ENCODE data around the gene CMSS1.
"Not testable (repeated sequence)": the region's sequence is repeated elsewhere in the genome, so short reads cannot be mapped to it uniquely, and the experiment has no call there.

CMSS1 gene

GRCh38 chr3:100029689-100030088, 212.0 kb downstream of the CMSS1 start:
- DNase-seq, result no peak

GRCh38 chr3:100030346-100030745, 212.7 kb downstream of the CMSS1 start:
- no peak for DNase-seq

GRCh38 chr3:100030914-100031425, 213.3 kb downstream of the CMSS1 start:
- DNase-seq, result no peak

DNA sequence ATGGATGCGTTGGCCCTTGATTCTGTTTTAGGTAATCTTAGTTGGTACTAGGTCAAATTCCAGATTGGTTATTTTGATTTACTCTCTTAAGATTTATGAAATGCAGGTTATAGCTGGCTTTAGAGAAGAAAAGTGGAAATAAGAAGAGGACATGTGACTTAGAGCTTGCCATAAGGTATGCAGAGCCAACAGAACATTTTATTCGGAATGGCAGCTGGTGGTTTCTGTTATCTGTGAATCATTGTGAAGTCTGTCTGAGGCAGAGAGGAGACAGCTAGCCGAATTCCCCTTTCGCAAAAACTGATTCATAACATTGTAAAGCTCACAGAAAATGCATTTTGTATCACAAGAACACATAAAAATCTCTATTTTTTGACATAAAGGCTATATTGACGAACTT, 214.6 kb downstream of the CMSS1 start:
- no peak for DNase-seq

DNA sequence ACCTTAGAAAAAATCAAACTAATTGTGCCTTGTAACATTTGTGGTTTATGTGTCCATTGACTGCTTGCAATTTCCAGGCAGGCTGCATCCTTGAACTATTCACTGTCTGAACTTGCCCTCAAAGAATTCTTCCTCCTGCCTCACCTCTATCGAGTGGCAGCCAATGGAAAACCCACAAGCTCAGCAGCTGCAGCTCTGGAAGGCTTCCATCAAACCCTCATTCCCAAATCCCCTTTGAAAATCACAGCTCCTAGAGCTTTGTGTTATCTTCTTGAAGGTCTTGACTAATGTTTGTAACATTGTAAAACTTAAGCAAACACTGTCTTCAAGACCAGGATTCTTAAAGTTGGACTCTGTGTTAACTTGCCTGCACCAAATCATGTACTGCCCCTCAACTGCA, 215.5 kb downstream of the CMSS1 start:
- DNase-seq, result no peak

DNA sequence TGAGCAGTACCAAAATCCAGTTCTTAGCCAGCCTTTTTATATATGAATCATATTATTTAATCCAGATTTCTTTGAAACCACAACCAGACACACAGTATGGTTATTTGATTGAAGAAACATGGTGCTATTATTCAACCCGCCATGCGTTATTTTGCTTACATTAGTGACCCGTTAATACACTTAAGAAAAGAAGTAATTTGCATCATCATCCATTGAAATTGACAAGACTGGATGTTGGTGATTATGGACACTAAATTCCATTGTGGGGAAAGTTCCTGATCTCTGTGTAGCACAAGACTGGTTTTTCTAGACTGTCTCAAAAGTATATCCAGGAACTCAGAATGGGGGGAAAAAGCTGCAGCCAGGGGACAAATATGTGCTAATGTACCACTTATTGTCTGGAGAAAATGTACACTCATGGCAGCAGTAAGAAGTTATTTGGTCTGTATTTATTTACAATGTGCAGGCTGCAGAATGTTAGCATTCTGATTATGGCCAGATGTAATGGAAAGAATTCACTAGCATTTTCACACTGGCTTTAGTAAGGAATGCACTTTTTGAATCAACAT, 216.3 kb downstream of the CMSS1 start:
- DNase-seq, result no peak

- DNase-seq, result no peak
These were observed 221.4 kb downstream of the CMSS1 start for GRCh38 chr3:100039075-100039474.

GRCh38 chr3:100040451-100041225, 223.0 kb downstream of the CMSS1 start:
- DNase-seq, result no peak

GRCh38 chr3:100041328-100041749, 223.7 kb downstream of the CMSS1 start:
- DNase-seq, result no peak

DNA sequence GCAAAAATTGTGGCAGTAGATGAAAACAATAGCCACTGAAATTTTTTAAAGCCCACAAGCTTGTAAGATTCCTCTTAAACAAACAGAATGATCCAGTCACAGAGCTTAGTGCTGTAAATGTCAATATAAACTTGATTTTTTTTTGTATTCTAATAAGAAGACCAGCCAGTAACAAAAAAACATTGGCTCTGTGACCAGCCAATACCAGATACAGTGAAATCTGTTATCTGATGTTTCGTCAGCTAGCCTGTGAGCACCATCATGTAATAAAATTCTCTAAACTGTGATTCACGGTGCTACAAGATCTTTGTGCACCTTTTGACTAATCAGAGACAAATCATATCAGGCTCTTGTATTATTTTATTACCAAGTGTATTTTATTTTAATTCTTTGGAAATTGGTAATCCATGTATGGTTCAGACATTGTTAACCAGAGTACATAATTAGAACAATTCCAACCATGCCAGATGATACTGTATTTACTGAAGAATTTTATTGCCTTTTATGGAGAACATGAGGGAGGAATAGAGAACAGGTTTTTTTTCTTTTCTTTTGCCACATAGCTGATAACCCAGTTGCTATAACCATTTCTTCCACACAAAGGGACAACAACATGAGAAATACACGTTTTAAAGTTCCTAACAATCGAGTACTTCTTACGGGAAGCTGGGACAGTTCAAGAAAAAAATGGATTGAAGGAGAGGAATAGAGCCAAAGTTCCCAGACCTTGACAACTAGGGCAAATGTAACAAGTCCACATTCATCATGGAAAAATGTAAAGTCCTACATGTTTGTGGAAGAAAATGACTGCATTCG, 224.7 kb downstream of the CMSS1 start:
- DNase-seq, result no peak

DNA sequence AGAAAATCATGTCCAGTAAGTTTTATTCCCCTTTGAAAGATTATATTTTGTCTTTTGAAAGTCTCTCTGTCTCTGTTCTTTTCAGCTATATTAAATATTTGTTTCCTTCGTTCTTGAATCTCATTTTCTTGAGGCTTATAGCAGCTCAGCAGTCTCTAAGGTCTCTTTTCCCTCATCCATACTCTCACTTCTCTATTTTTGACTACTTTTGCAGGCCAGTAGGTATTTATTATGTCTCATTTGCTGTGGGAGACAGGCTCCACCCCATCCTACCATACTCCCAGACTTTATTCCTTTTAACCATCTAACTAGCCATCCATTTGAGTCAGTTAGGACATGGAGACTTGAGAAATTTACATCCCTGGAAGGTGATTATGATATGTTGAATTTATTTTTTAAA, 225.6 kb downstream of the CMSS1 start:
- no peak for DNase-seq

- DNase-seq, result no peak
These were observed 226.7 kb downstream of the CMSS1 start for GRCh38 chr3:100044369-100044768.

DNA sequence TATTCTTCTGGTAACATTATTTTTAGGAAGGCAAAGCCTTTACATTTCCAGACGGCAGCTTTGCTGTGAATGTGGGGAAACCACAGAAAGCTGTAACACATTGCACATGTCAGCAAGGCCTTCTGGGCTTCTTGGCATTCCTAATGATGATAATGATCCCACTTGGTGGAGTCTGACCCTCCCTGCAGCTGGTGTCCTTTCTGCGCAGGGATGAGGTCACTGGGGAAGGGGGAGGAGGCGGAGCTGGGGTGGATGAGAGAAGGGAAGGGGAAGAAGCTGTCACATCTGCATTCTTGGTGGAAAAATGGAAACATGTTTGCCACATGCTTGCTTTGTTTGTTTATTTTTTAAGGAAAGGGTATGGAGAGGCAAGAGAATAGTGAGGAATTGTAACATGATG, 228.0 kb downstream of the CMSS1 start:
- DNase-seq, result no peak

DNA sequence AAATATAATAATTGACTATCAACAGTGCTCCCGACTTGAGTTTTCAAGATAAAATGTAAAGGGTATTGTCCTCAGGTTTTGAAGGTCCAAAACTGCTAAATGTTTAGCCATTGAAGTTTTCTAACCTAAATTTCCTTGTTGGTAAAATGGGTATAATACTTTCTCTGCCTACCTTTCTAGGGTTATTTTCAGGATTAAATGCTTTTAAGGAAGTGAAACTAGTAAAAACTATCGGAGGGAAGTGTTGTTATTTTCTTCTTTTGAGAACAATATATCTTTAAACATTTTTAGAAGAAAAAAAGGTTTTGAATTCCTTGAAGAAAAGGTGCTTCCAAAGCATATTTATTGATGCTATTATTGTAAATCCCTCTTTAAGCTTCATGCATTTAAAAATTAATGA, 229.3 kb downstream of the CMSS1 start:
- DNase-seq, result no peak

DNA sequence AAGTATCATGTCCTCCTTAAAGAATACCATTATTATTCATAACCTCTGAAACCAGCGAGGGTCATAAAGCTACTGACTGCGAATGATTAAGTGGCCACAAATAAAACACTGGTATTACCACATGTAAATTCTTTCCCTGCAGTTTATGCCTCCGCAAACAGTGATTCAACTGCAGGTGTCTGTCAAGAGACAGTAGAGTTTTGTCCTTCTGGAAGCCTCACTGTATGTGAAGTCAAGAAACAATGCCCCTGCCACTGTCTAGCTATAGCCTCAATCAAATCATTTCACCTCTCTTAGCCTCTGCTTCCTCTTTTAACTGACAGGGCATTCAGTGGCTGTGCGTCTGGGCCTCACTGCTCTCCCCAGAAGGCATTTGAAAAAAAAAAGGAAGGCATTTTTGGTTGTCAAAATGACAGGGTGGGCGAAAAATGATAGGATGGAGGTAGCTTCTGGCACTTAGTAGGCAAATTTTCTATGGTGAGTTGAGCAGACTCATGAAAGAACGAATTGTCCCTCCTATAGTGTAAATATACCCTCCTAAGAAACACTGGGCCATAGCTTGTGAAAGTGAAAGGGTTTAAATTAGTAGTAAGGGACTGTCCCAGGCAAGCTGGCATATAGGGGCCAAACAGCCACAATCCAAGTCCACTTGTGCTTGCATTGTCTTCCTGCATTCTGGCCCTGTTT, 229.9 kb downstream of the CMSS1 start:
- DNase-seq, result no peak

GRCh38 chr3:100048248-100048647, 230.6 kb downstream of the CMSS1 start:
- no peak for DNase-seq

- not testable (repeated sequence) for DNase-seq
These were observed 233.9 kb downstream of the CMSS1 start for GRCh38 chr3:100051513-100051912.

DNA sequence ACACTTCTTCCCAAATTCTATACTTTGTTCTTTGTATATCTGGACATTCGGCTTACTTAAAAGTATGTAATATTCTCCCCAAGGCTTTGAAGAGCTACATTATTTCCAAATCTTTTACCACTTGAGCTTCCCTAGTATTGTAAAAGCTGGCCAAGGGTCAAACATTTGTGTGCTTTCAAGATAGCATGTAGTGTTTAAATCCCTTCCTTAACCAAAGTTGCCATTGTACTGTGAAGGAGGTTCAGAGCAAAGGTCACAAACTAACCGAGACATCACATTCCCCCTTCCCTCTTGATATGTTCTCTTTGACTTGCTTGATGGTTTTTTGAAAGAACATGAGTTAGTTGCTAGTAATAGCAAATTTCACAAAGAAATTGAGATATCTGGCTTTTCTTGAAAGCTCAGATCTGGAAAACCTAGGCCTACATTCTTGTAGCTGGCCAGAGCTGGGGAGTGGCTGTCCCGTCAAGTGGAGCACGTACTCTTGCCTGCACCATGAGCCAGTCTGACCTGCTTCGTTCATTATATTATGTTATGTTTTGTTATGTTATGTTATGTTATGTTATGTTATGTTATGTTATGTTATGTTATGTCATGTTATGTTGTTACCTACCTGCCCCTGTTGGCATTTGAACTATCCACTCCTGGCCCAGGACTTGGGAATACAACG, 236.4 kb downstream of the CMSS1 start:
- DNase-seq, result no peak

DNA sequence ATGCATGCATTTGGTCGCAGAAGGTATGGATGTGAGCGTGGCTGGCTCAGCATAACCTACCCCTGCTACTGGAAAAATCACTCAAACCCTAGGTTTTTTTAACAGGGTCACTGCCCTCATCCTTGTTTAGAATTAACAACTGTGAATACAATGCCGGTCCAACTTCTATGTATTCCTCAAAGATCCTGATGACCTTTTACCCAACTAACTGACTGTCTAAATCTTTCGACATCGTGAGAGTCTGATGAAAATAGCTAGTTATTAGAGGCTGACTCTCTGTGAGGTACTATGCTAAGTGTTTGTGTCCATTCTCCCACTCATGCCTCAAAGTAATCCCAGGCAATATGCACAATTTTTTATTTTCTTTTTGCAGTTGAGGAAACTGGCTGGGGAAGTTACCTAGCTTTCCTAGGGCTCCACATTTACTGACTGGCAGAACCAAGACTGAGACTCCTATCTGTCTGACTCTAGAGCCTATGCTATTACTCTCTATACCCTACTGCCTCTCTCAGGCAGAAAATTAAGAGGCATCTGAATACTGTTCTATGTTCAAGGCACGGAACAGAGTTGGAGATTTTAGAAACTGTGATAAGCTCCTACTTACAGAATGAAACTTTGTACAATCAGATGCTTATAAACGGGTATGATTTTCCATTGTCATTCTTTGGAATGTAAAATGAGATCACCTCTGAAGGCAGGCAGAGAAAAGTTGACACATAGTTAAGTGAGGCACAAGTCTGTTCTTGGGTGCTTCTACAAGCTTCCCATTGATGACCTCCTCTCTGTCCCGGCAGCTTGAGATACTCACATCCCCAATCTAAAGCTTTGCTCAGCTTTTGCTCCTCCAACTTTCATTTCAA, 240.3 kb downstream of the CMSS1 start:
- no peak for DNase-seq

GRCh38 chr3:100059472-100059871, 241.8 kb downstream of the CMSS1 start:
- DNase-seq, result no peak

Measured in central memory CD4-positive, alpha-beta T cell (primary cell).